Measurements from ENCODE around the gene HBM. TPM values are rescaled to one million over a fixed set of nuclear protein-coding genes. Genes with fewer than 3 reads are reported as not detected.
A peak's percentile ranks its signal among the peaks of the same experiment; 100 is the strongest.

The HBM gene, protein sequence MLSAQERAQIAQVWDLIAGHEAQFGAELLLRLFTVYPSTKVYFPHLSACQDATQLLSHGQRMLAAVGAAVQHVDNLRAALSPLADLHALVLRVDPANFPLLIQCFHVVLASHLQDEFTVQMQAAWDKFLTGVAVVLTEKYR
- total RNA-seq (2021), result not detected in 2 replicates
- Bru-seq, nascent RNA, result not detected
- not detected for BruChase-seq, experiment 1, labeled RNA remaining after a 2-hour chase
- BruChase-seq, experiment 2, labeled RNA remaining after a 6-hour chase, result not detected
- long read RNA-seq, result 0 reads

GRCh38 chr16:165539-166374 is at the start of gene HBM:
TSS of gene HBM (plus strand) at chr16:165978. CDS start at chr16:165998, 20 bp downstream.
- H3K4me3 ChIP-seq, result no peak within 1 kb of the TSS
- intact Hi-C loops (cut with micrococcal nuclease; ENCODE audit: unreplicated experiment), result no loop called here
- H3F3A ChIP-seq (ENCODE audit: insufficient read depth, low read depth), result peaks cover 6% of the 10 kb centered on the region; the same call in 1 of the 2 replicates
- no peak for DNase-seq
- H2AFZ ChIP-seq, result no peak within 1 kb of the TSS
- no peak within 1 kb of the TSS for H3K4me2 ChIP-seq
- POLR2A ChIA-PET (ENCODE audit: unreplicated experiment), result no interaction called here
- H4K20me1 ChIP-seq (ENCODE audit: insufficient read depth), result no peaks in the 10 kb centered on the region
- H3K36me3 ChIP-seq (ENCODE audit: low read depth), result no peaks in the 10 kb centered on the region
- BruUV-seq (replicated peaks), result no TSS peak
- H3K9me2 ChIP-seq (ENCODE audit: insufficient read depth), result no peaks in the 10 kb centered on the region
- H3K27me3 ChIP-seq (ENCODE audit: insufficient read depth, low read depth), result peaks cover 17% of the 10 kb centered on the region
- no peaks in the 10 kb centered on the region for H3K4me1 ChIP-seq (replicated peaks; ENCODE audit: insufficient read depth)
- CTCF ChIA-PET, result no interaction called here
- H3K9me3 ChIP-seq (ENCODE audit: insufficient read depth, low read depth), result no peaks in the 10 kb centered on the region
- H3K27ac ChIP-seq, result no peak within 1 kb of the TSS
- TF ChIP-seq CTCF (conservative IDR thresholded peaks at IDR 0.05), result no peak
- TF ChIP-seq EZH2 (IDR thresholded peaks at IDR 0.05; ENCODE audit: low read depth), result no peak
- no peaks in the 10 kb centered on the region for H3K79me2 ChIP-seq (ENCODE audit: low read depth)

- H3K4me3 ChIP-seq, result no peak overlapping the region
- ChIA-PET POLR2A (ENCODE audit: unreplicated experiment) (no interaction called here), CTCF (no interaction called here)
- peaks cover 8% of the 10 kb centered on the region for H3F3A ChIP-seq (ENCODE audit: insufficient read depth, low read depth)
- H2AFZ ChIP-seq, result no peak overlapping the region
- H3K27ac ChIP-seq, result no peak overlapping the region
- peaks cover 5% of the 10 kb centered on the region; the same call in 1 of the 2 replicates for H3K36me3 ChIP-seq (ENCODE audit: low read depth)
- no peaks in the 10 kb centered on the region for H3K9me3 ChIP-seq (ENCODE audit: insufficient read depth, low read depth)
- no TSS peak for BruUV-seq (replicated peaks)
- DNase-seq, result no peak
- H3K4me1 ChIP-seq (replicated peaks; ENCODE audit: insufficient read depth), result peaks cover 15% of the 10 kb centered on the region
- no peak overlapping the region for H3K4me2 ChIP-seq
- peaks cover 19% of the 10 kb centered on the region for H4K20me1 ChIP-seq (ENCODE audit: insufficient read depth)
- no peaks in the 10 kb centered on the region for H3K27me3 ChIP-seq (ENCODE audit: insufficient read depth, low read depth)
- H3K9me2 ChIP-seq (ENCODE audit: insufficient read depth), result no peaks in the 10 kb centered on the region
- no peaks in the 10 kb centered on the region; the same call in 1 of the 2 replicates for H3K79me2 ChIP-seq (ENCODE audit: low read depth)
- intact Hi-C loops (cut with micrococcal nuclease; ENCODE audit: unreplicated experiment), result no loop called here
- TF ChIP-seq CTCF (conservative IDR thresholded peaks at IDR 0.05) (no peak), EZH2 (IDR thresholded peaks at IDR 0.05; ENCODE audit: low read depth) (no peak)
Observed at GRCh38 chr16:116015-116414, 49.8 kb upstream of the HBM start.

DNA sequence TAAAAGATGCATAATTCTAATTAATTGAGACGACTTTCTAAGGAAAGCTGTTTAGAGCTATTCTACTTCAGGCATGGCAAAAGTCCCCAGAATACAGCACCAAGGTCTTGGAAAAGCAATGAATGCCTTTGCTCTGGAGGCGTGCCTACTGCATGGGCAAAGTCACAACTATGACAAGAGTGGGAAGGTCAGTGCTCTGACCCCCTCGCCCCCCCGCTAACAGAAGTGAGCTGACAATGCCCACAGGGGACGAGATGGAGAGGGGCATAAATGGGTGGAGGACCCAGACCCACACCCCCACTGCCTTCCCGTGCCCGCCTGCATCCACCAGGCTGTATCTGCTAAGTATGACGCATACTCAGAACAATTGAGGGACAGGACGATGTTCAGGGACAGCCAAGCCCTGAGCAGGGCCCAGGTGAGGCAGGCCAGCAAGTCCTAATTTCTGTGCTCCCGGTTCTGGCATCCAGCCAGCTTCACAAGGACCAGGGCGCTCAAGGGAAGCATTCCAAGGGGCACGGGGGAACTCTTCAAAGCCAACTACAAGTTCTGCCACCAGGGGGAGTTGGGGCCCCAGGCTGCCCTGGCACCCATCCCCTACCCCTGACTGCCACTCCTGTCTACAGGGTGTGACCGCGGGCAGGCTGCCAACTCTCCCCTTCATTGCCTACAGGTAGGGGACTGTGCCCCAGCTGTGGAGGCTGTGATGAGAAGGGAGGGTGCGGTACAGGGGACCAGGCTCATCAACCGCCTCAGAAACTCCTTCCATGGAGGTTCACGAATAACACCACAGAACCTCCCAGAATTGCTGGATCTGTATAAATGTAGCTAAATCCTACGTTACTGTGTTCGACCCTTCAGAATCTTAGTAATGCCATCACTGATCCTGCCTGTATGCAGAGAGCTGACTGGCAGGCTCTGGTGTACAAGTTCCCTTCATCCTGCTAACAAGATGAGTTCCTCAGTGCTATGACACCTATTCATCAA is 48.1 kb upstream of the HBM start:
- no TSS peak for BruUV-seq (replicated peaks)
- no peak overlapping the region for H3K27ac ChIP-seq
- no peak overlapping the region for H3K4me3 ChIP-seq
- H3K36me3 ChIP-seq (ENCODE audit: low read depth), result peaks cover 10% of the 10 kb centered on the region; the same call in 1 of the 2 replicates
- TF ChIP-seq CTCF (conservative IDR thresholded peaks at IDR 0.05), result peak; percentile 87
- no peak for TF ChIP-seq EZH2 (IDR thresholded peaks at IDR 0.05; ENCODE audit: low read depth)
- H3K4me2 ChIP-seq, result no peak overlapping the region
- no peak overlapping the region for H2AFZ ChIP-seq
- no peaks in the 10 kb centered on the region; the same call in 1 of the 2 replicates for H3K79me2 ChIP-seq (ENCODE audit: low read depth)
- DNase-seq, result peak; percentile 58 to 83
- no peaks in the 10 kb centered on the region for H3K27me3 ChIP-seq (ENCODE audit: insufficient read depth, low read depth)
- peaks cover 24% of the 10 kb centered on the region for H4K20me1 ChIP-seq (ENCODE audit: insufficient read depth)
- H3K4me1 ChIP-seq (replicated peaks; ENCODE audit: insufficient read depth), result peaks cover 15% of the 10 kb centered on the region
- CTCF ChIA-PET, result interaction anchor here (0.6 kb wide), 2 partner anchors 8 to 52 kb away, joined by 3 to 8 read pairs; no protein-coding TSS in a partner anchor
- no peaks in the 10 kb centered on the region for H3K9me3 ChIP-seq (ENCODE audit: insufficient read depth, low read depth)
- POLR2A ChIA-PET (ENCODE audit: unreplicated experiment), result interaction anchor here (0.6 kb wide), 2 partner anchors 11 to 235 kb away, joined by 3 to 14 read pairs; no protein-coding TSS in a partner anchor
- peaks cover 8% of the 10 kb centered on the region for H3F3A ChIP-seq (ENCODE audit: insufficient read depth, low read depth)
- no peaks in the 10 kb centered on the region for H3K9me2 ChIP-seq (ENCODE audit: insufficient read depth)
- intact Hi-C loops (cut with micrococcal nuclease; ENCODE audit: unreplicated experiment), result no loop called here

Data from PC-9 (cell line).